OCI-M2 (cell line): Measurements from ENCODE around the gene ATF1.
"Not testable (repeated sequence)": the region's sequence is repeated elsewhere in the genome, so short reads cannot be mapped to it uniquely, and the experiment has no call there.

Source experiments
- DNase-seq: peaks from one replicate; lab custom pipeline; 2025; ENCODE audit not compliant: unreplicated experiment; lab: John Stamatoyannopoulos, UW

Gene ATF1

GRCh38 chr12:50790081-50790480 is 26.2 kb downstream of the ATF1 start:
- no peak for DNase-seq

DNA sequence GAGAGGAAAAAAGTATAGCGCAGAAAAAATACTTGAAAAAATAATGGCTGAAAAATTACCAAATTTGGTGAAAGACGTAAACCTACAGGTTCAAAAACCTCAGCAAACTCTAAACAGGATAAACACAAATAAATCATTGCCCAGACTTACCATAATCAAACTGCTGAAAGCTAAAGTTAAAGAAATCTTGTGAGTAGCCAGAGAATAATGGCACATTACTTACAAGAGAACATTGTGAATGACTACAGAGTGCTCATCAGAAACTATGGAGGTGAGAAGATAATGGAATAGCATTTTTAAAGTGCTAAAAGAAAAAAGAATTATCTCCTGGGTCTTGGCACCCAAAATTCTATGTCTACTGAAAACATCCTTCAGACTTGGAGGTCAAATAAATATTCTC is 36.0 kb downstream of the ATF1 start:
- DNase-seq, result no peak

GRCh38 chr12:50803230-50803875 is 39.5 kb downstream of the ATF1 start:
- DNase-seq, result no peak

- DNase-seq, result no peak
Measured at GRCh38 chr12:50806176-50806575, 42.3 kb downstream of the ATF1 start.

- not testable (repeated sequence) for DNase-seq
Measured at GRCh38 chr12:50809131-50809530, 45.2 kb downstream of the ATF1 start.

- not testable (repeated sequence) for DNase-seq
Measured at GRCh38 chr12:50814921-50815320, 51.0 kb downstream of the ATF1 start.

DNA sequence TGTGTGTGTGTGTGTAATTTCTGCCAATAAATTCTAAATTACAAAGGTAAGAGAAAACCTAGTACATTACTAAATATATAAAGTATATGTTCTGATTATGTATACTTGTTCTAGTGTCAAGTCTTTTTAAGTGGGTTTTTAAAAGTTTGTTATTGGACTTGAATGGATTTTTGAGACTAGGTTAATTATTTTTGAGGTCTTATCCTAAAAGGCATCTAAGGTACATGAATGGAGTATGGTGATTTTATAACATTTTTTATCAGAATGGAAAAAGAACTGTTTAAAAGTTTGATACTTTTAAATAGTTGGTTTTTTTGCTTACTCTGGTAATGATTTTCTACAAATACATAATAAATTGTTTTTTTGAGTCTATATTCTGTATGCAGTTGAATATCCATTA is 56.3 kb downstream of the ATF1 start:
- no peak for DNase-seq

- DNase-seq, result no peak
Measured at GRCh38 chr12:50822082-50822481, 58.2 kb downstream of the ATF1 start.

DNA sequence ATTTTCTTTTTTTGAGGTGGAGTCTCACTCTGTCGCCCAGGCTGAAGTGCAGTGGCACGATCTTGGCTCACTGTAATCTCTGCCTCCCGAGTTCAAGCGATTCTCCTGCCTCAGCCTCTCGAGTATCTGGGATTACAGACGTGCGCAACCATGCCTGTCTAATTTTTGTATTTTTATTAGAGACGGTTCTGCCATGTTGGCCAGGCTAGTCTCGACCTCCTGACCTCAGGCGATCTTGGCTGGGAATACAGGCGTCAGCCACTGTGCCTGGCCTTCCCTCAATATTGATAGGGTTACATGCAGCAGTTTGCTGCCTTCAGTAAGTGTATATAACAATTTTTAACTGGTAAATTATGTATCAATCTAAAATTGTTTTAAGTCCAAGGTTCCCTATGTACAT is 59.8 kb downstream of the ATF1 start:
- not testable (repeated sequence) for DNase-seq

GRCh38 chr12:50824914-50825313 is 61.0 kb downstream of the ATF1 start:
- DNase-seq, result no peak

- no peak for DNase-seq
Measured at GRCh38 chr12:50825372-50825838, 61.5 kb downstream of the ATF1 start.

DNA sequence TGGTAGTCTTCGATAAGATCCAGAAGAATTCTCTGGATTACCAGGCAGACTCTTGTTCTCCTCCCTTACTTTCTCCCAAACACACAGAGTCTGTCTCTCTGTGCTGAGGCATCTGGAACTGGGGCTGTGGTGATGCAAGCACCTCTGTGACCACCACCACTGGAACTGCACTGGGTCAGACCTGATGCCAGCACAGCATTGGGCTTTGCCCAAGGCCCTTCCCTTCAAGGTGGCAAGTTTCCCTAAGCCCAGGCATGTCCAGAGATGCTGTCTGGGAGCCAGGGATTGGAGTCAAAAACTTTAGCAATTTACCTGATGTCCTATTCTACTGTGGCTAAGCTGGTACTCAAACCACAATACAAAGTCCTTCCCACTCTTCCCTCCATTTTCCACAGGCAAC is 64.2 kb downstream of the ATF1 start:
- no peak for DNase-seq

DNA sequence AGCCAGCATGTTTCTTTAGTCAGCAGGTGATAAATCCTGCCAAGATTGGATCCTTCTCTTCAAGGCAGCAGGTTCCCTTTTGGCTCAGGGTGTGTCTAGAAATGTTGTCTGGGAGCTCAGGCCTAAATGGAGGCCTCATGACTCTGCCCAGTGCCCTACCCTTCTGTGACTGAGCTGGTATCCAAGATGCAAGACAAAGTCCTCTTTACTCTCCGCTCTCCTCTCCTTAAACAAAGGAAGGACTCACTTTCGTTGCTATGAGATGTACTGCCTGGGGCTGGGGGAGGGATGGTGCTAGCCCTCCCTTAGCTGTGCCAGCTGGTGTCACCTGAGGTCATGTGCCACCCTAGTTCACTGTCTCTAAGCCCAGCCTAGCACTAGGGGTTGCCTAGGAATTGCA is 65.0 kb downstream of the ATF1 start:
- no peak for DNase-seq

- DNase-seq, result not testable (repeated sequence)
Measured at GRCh38 chr12:50833801-50834200, 69.9 kb downstream of the ATF1 start.

DNA sequence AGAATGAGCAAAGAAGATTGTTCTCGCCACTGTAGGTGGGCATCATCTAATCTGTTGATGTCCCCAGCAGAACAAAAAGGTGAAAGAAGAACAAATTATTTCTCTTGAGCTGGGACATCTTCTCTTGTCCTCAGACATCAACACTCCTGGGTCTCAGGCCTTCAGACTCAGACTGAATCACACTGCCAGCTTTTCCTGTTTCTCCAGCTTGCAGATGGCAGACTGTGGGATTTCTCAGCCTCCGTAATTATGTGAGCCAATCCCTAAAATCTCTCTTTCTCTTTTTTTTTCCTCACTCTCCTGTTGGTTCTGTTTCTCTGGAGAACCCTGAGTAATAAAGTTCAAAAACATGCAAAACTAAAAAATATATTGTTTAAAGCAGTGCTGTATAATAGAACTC is 75.1 kb downstream of the ATF1 start:
- no peak for DNase-seq

DNA sequence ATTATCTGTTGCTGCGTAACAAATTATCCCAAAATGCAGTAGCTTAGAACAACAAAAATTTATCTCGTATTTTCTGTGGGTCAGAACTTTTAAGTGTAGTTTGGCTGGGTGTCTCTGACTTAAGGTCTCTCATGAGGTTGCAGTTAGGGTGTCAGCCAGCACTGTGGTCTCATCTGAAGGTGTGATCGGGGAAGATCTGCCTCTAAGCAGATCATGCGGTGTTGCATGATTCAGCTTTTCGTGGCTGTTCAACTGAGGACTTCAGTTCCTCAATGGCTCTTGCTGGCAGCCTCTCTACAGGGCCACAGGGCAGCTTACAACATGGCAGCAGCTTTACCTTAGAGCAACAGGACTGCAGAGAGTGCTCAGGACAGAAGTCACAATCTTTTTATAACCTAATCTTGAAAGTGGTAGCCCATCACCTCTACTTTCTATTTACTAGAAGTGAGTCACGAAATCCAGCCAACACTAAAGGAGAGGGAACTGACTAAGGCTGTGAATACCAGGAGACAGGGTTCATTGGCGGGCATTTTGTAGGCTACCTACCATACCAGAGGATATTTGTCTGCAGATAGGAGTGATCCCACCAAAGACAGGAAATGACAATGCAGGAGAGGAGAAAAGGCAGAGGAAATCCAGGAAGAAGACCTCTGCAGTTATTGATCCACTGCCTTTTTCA is 77.0 kb downstream of the ATF1 start:
- DNase-seq, result no peak

GRCh38 chr12:50841716-50842531 is 78.0 kb downstream of the ATF1 start:
- DNase-seq, result no peak

DNA sequence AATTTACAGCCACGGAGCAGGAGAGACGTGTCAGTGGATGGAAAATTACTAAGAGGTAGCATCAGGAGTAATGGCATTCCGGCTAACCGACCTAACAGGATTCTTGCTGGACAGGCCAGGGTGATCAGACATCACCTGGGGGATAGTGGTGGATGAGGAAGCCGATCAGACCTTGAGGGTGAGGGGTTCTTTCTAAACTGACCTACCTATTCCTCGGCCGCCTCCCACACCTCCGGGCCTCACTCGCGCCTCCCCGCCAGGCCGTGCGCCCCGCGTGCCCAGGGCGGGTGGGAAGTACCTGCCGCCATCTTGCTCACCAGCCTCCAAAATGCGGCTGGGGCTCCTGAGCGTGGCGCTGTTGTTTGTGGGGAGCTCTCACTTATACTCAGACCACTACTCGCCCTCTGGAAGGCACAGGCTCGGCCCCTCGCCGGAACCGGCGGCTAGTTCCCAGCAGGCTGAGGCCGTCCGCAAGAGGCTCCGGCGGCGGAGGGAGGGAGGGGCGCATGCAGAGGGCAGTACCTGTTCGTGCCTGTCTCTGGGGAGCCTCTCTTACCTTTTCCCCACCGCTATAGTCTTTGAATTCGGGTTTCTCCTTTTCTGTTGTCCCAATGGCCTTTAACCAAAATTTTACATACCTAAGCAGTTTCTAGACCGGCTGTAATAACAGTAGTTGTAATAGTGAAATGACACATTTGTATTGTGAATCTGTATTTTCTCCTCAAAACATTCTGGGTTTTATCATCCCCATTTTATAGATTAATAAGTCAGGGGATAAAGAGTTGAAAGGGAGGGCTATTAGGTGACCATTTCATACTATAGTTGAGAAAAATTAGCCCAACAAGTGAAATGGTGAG is 79.0 kb downstream of the ATF1 start, which contains the start of gene TMPRSS12:
Gene TMPRSS12 (plus strand): TSS at position 290 of the 857 bp plus-strand sequence. CDS start 39 bp downstream, at position 329.
- DNase-seq, result no peak

DNA sequence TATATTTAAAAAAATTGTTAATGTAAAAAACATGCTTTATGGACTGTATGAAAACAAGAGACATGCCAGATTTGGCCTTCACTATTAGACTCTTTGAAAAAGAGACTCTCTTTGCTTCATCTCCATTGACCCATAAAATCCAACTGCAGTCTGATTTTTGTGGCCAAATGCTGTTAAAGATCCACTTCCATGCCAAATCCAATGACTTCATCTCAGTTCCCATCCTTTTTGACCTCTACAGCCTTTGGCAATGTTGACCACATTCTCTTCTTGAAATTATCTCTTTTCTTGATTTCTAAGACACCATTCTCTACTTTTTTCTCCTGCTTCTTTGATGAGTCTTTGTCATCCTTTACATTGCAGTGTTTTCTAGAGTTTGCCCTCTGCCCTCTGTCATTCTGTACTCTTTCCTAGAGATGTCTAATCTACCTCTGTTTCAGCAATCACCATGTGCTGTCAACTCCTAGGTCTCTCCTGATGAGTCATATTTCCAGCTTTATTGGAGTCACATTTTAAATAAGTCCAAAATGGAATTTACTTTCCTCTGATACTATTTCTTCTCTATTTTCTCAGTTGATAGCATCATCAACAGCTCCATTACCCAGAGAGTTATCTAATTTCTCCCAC is 81.2 kb downstream of the ATF1 start:
- no peak for DNase-seq

- DNase-seq, result no peak
Measured at GRCh38 chr12:50848963-50849362, 85.1 kb downstream of the ATF1 start.
